ENCODE data around the gene CAPN8. TPM values are rescaled to one million over a fixed set of nuclear protein-coding genes. Genes with fewer than 3 reads are reported as not detected.

Gene CAPN8
- polyA plus RNA-seq, 1 donor (not counting 4 experiments of a cell fraction or from before 2014, with no cell fraction given), result 4.7 TPM

- TF ChIP-seq CTCF (optimal IDR thresholded peaks at IDR 0.05 in 1 of 3, IDR thresholded peaks at IDR 0.05 in 1 of 3, conservative IDR thresholded peaks at IDR 0.05 in 1 of 3; ENCODE audit: extremely low read depth in 1 of 3, insufficient read depth in 2 of 3, low read length in 3 of 3) (no peak), EZH2 (IDR thresholded peaks at IDR 0.05; ENCODE audit: low read length) (no peak)
- dilution Hi-C loops (cut with MboI; ENCODE audit: extremely low pct_ligation_motif_present, low sequenced_read_pairs), result no loop called here
- no peak overlapping the region for H3K4me2 ChIP-seq (ENCODE audit: control insufficient read depth, extremely low read depth, insufficient read depth, low read depth, low read length)
- H3K27ac ChIP-seq (ENCODE audit: control insufficient read depth, insufficient read depth, low read length), result no peak overlapping the region
- no peak overlapping the region for H2AFZ ChIP-seq (ENCODE audit: control insufficient read depth, low read length)
- no peaks in the 10 kb centered on the region for H3K4me1 ChIP-seq (ENCODE audit: control insufficient read depth, extremely low read depth, insufficient read depth, low read length)
- H3K4me3 ChIP-seq (ENCODE audit: control insufficient read depth in 2 of 3, extremely low read depth in 1 of 3, insufficient read depth in 2 of 3, low read depth in 1 of 3, low read length in 3 of 3), result no peak overlapping the region
- no peaks in the 10 kb centered on the region for H4K20me1 ChIP-seq (ENCODE audit: control insufficient read depth, extremely low read depth, insufficient read depth, low read length)
- no peak for FAIRE-seq
- H3K36me3 ChIP-seq (ENCODE audit: control insufficient read depth in 2 of 2, extremely low read depth in 1 of 2, insufficient read depth in 2 of 2, low read length in 2 of 2), result no peaks in the 10 kb centered on the region
- no peak overlapping the region for H3K9ac ChIP-seq (ENCODE audit: control insufficient read depth, extremely low read depth, insufficient read depth, low read length)
- no peak for DNase-seq (ENCODE audit: low read depth, low spot score)
- no peaks in the 10 kb centered on the region for H3K9me3 ChIP-seq (ENCODE audit: control insufficient read depth, low read depth, low read length)
- no peaks in the 10 kb centered on the region for H3K9me1 ChIP-seq (ENCODE audit: control insufficient read depth, extremely low read depth, insufficient read depth, low read length)
- peaks cover 3% of the 10 kb centered on the region for H3K27me3 ChIP-seq (ENCODE audit: control insufficient read depth, extremely low read depth, insufficient read depth, low read length)
- H3K79me2 ChIP-seq (ENCODE audit: control insufficient read depth, insufficient read depth, low read length), result no peaks in the 10 kb centered on the region
Observed at GRCh38 chr1:223634423-223634822, 31.1 kb downstream of the CAPN8 start.

- Histone ChIP-seq H3K4me2 (ENCODE audit: control insufficient read depth, extremely low read depth, insufficient read depth, low read depth, low read length) (no peak overlapping the region), H3K79me2 (ENCODE audit: control insufficient read depth, insufficient read depth, low read length) (no peaks in the 10 kb centered on the region), H3K9me1 (ENCODE audit: control insufficient read depth, extremely low read depth, insufficient read depth, low read length) (no peaks in the 10 kb centered on the region), H3K4me1 (ENCODE audit: control insufficient read depth, extremely low read depth, insufficient read depth, low read length) (no peaks in the 10 kb centered on the region), H3K9me3 (ENCODE audit: control insufficient read depth, low read depth, low read length) (no peaks in the 10 kb centered on the region), H3K36me3 (ENCODE audit: control insufficient read depth in 2 of 2, extremely low read depth in 1 of 2, insufficient read depth in 2 of 2, low read length in 2 of 2) (no peaks in the 10 kb centered on the region), H3K4me3 (ENCODE audit: control insufficient read depth in 2 of 3, extremely low read depth in 1 of 3, insufficient read depth in 2 of 3, low read depth in 1 of 3, low read length in 3 of 3) (no peak overlapping the region), H4K20me1 (ENCODE audit: control insufficient read depth, extremely low read depth, insufficient read depth, low read length) (no peaks in the 10 kb centered on the region), H3K9ac (ENCODE audit: control insufficient read depth, extremely low read depth, insufficient read depth, low read length) (no peak overlapping the region), H2AFZ (ENCODE audit: control insufficient read depth, low read length) (no peak overlapping the region), H3K27me3 (ENCODE audit: control insufficient read depth, extremely low read depth, insufficient read depth, low read length) (peaks cover 3% of the 10 kb centered on the region), H3K27ac (ENCODE audit: control insufficient read depth, insufficient read depth, low read length) (no peak overlapping the region)
- TF ChIP-seq EZH2 (IDR thresholded peaks at IDR 0.05; ENCODE audit: low read length) (no peak), CTCF (optimal IDR thresholded peaks at IDR 0.05 in 1 of 3, IDR thresholded peaks at IDR 0.05 in 1 of 3, conservative IDR thresholded peaks at IDR 0.05 in 1 of 3; ENCODE audit: extremely low read depth in 1 of 3, insufficient read depth in 2 of 3, low read length in 3 of 3) (no peak)
- dilution Hi-C loops (cut with MboI; ENCODE audit: extremely low pct_ligation_motif_present, low sequenced_read_pairs), result no loop called here
- DNase-seq (ENCODE audit: low read depth, low spot score) (no peak), FAIRE-seq (no peak)
Observed at GRCh38 chr1:223631956-223632355, 33.5 kb downstream of the CAPN8 start.
